HFFc6 (cell line): ENCODE data around the gene CFAP221. TPM values are rescaled to one million over a fixed set of nuclear protein-coding genes. Genes with fewer than 3 reads are reported as not detected.

ENCODE experiments used
- DNase-seq: peaks from one replicate; pipeline ENCODE4 v3.0.0-alpha.2; 2018
- H3K27ac Mint-ChIP-seq: 2 replicates; pipeline ENCODE4 v1.8.0; 2020; ENCODE audit warnings: mild to moderate bottlenecking, mixed read lengths
- H3K27me3 Mint-ChIP-seq: 2 replicates; pipeline ENCODE4 v1.8.0; 2021; ENCODE audit warnings: mild to moderate bottlenecking, moderate library complexity, mixed read lengths; ENCODE audit not compliant: insufficient read depth
- H3K36me3 Mint-ChIP-seq: 2 replicates; pipeline ENCODE4 v1.8.0; 2021; ENCODE audit warnings: low read depth, mixed read lengths
- H3K4me1 Mint-ChIP-seq: 2 replicates; pipeline ENCODE4 v1.8.0; 2020; ENCODE audit warnings: low read depth, mixed read lengths
- H3K4me3 Mint-ChIP-seq: 2 replicates; pipeline ENCODE4 v1.8.0; 2020; ENCODE audit warnings: mild to moderate bottlenecking, moderate library complexity, mixed read lengths
- H3K9me3 Mint-ChIP-seq: 2 replicates; pipeline ENCODE4 v1.8.0; 2020; ENCODE audit warnings: mild to moderate bottlenecking, mixed read lengths
- total RNA-seq, 6 experiments: library from RNA; stranded (reverse); fragmentation: NEBNext Ultra II Directional; extraction: Animal tissue kit (Norgen Biotek cat#: 25700); gene quantifications; 2 replicates in 1 of 6; 3 replicates in 5 of 6; pipeline ENCODE4 v1.2.3, GENCODE V29; 2021
- TF ChIP-seq, protein P1 (sequence below): fragments of 200-600 bp; sonication (generic); IDR thresholded peaks from 2 replicates; pipeline ENCODE4 v1.5.0; 2021; ENCODE audit warnings: antibody characterized with exemption, mild to moderate bottlenecking

The CFAP221 gene
- total RNA-seq, 6 experiments from 2014 or later, result not detected

GRCh38 chr2:119574108-119574815 is 30.0 kb downstream of the CFAP221 start:
- no peaks in the 10 kb centered on the region for H3K4me1 Mint-ChIP-seq

DNA sequence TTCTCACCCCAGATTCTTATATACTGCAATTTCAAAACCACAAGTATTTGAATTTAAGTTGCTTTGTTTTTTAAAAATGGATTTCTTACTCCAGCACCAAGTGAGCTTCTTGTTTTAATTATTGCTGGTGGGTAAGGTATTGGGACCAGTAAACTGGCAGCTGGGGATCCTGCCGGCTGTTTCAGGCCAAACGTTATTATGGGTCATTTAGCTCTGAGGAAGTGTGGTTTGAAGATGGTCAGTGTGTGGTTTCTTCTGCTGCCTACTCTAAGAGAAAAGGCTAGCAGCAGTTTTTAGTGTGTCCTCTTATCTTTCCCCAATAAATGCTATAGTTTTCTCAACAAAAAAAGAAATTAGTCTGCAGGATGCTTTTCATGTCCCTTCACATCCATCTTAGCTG is 30.6 kb downstream of the CFAP221 start:
- Mint-ChIP-seq H3K9me3 (no peaks in the 10 kb centered on the region), H3K4me1 (no peaks in the 10 kb centered on the region), H3K27ac (no peak overlapping the region), H3K4me3 (no peak overlapping the region), H3K36me3 (no peaks in the 10 kb centered on the region), H3K27me3 (no peaks in the 10 kb centered on the region; the same call in 1 of the 2 replicates)
- TF ChIP-seq, protein P1, sequence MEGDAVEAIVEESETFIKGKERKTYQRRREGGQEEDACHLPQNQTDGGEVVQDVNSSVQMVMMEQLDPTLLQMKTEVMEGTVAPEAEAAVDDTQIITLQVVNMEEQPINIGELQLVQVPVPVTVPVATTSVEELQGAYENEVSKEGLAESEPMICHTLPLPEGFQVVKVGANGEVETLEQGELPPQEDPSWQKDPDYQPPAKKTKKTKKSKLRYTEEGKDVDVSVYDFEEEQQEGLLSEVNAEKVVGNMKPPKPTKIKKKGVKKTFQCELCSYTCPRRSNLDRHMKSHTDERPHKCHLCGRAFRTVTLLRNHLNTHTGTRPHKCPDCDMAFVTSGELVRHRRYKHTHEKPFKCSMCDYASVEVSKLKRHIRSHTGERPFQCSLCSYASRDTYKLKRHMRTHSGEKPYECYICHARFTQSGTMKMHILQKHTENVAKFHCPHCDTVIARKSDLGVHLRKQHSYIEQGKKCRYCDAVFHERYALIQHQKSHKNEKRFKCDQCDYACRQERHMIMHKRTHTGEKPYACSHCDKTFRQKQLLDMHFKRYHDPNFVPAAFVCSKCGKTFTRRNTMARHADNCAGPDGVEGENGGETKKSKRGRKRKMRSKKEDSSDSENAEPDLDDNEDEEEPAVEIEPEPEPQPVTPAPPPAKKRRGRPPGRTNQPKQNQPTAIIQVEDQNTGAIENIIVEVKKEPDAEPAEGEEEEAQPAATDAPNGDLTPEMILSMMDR, result no peak
- no peak for DNase-seq

More at GRCh38 chr2:119574108-119574815, 30.0 kb downstream of the CFAP221 start:
- Mint-ChIP-seq H3K9me3 (no peaks in the 10 kb centered on the region), H3K27me3 (peaks cover 1% of the 10 kb centered on the region; the same call in 1 of the 2 replicates), H3K4me3 (no peak overlapping the region), H3K36me3 (no peaks in the 10 kb centered on the region), H3K27ac (no peak overlapping the region)
- TF ChIP-seq, protein P1, result no peak
- DNase-seq, result no peak

DNA sequence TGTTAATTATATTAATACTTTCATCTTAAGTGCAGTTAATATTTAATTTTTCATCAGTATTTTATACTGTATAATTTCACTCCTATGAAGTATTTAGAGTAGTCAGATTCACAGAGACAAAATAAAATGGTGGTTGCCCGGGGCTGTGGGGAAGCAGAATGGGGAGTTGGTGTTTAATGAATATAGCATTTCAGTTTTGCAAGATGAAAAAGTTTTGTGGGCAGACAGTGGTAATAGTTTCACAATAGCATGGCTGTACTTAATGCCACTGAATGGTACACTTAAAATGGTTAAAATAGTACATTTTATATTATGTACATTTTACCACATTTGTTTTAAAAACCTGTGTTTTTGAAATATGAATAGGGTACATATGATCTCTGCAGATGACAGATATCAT is 31.2 kb downstream of the CFAP221 start:
- H3K4me3 Mint-ChIP-seq, result no peak overlapping the region
- no peaks in the 10 kb centered on the region; the same call in 1 of the 2 replicates for H3K27me3 Mint-ChIP-seq
- H3K9me3 Mint-ChIP-seq, result no peaks in the 10 kb centered on the region
- no peak for DNase-seq
- TF ChIP-seq, protein P1, result no peak
- no peaks in the 10 kb centered on the region for H3K36me3 Mint-ChIP-seq
- H3K27ac Mint-ChIP-seq, result no peak overlapping the region
- no peaks in the 10 kb centered on the region for H3K4me1 Mint-ChIP-seq

- H3K4me1 Mint-ChIP-seq, result no peaks in the 10 kb centered on the region
- no peaks in the 10 kb centered on the region for H3K36me3 Mint-ChIP-seq
- peaks cover 4% of the 10 kb centered on the region for H3K27me3 Mint-ChIP-seq
- no peaks in the 10 kb centered on the region for H3K9me3 Mint-ChIP-seq
- no peak for DNase-seq
- no peak overlapping the region for H3K4me3 Mint-ChIP-seq
- H3K27ac Mint-ChIP-seq, result no peak overlapping the region
- TF ChIP-seq, protein P1, result no peak
These were observed 35.4 kb downstream of the CFAP221 start for GRCh38 chr2:119579424-119580295.

DNA sequence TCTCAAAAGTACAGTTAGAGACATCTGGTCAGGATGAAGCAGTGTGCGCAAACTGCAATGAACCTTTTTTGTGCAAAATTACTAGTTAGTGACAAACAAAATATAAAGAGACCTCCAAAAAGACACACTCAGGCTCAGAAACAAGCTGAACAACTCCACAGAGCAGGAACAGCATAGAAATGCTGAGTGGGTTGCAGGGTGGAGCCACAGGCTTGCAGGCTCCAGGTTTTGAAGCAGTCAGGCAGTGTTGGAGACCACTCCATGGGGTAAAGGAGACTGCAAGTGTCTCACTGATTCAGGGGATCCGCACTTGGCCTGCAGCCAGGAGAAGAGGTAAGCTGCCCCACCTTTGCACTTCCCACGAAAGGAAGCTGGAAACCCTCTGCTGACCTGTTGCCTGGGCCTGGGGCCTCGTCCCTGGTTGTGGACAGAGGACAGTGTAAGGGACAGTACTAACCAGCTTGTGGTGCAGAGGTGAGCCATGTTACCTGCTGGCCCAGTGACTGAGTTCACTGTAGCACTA is 36.4 kb downstream of the CFAP221 start:
- Mint-ChIP-seq H3K4me3 (no peak overlapping the region), H3K27ac (no peak overlapping the region)

More for the DNA sequence above, 36.4 kb downstream of the CFAP221 start:
- H3K4me1 Mint-ChIP-seq, result no peaks in the 10 kb centered on the region
- TF ChIP-seq, protein P1, result no peak
- H3K36me3 Mint-ChIP-seq, result no peaks in the 10 kb centered on the region
- H3K27me3 Mint-ChIP-seq, result peaks cover 4% of the 10 kb centered on the region
- no peak for DNase-seq
- H3K9me3 Mint-ChIP-seq, result no peaks in the 10 kb centered on the region
